SKM-1 (cell line): ENCODE measurements around the gene COL6A1.

Experiments used
- DNase-seq: peaks from one replicate; lab custom pipeline; 2025; ENCODE audit not compliant: unreplicated experiment; lab: John Stamatoyannopoulos, UW

The COL6A1 gene

GRCh38 chr21:45993210-45994085 is 11.9 kb downstream of the COL6A1 start:
- no peak for DNase-seq

DNA sequence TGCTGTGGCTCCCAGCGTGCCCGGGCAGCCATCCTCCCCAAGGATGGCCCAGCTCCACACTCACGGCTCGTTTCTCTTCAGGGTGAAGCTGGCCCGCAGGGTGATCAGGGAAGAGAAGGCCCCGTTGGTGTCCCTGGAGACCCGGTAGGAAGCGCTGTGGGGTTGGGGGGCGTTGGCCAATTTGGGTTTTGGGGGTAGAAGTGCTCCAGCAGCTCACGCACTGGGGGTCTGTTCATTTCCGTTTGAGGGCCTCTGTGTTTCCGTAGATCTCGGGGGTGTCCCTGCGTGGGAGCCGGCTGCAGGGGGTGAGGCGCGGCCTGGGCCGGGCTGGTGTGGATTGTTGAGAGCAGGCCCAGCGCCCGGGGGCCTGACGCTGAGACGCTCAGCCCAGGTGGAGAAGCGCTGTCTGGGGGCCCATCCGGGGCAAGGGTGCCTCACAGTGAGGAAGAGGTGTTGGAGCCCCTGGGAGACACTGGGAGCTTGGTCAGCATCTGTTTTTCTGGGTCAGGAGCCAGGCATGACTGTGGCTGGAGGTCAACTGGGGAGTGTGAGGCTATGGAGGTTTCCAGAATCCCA is 12.6 kb downstream of the COL6A1 start:
- no peak for DNase-seq

- no peak for DNase-seq
These were observed 13.5 kb downstream of the COL6A1 start for GRCh38 chr21:45994759-45995685.

DNA sequence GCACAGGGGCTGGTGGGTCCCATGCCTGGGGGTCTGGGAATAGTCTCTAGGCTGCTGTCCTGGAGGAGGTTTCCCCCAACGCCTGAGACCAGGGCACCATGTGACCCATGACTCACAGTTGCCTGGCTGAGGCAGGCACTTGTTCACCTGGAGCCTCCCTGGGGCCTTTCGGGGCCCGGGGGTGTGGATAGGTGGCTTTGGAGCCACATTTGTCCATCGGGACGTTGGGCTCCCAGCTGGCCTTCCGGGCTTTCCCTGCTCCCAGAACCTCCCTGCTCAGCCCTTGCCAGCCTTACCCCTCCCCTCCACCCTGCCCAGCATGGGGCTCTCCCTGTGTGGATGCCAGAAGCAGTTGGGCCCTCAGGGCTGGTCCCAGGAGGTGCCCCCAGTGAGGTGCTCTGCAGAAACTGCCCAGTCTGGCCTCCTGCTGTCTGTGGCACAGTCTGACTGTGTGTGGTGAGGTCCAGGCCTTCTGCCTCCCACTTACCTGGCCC is 14.2 kb downstream of the COL6A1 start:
- no peak for DNase-seq

GRCh38 chr21:45996311-45997204 is 15.0 kb downstream of the COL6A1 start:
- no peak for DNase-seq

GRCh38 chr21:45997205-45997494 is 15.6 kb downstream of the COL6A1 start:
- DNase-seq, result no peak

DNA sequence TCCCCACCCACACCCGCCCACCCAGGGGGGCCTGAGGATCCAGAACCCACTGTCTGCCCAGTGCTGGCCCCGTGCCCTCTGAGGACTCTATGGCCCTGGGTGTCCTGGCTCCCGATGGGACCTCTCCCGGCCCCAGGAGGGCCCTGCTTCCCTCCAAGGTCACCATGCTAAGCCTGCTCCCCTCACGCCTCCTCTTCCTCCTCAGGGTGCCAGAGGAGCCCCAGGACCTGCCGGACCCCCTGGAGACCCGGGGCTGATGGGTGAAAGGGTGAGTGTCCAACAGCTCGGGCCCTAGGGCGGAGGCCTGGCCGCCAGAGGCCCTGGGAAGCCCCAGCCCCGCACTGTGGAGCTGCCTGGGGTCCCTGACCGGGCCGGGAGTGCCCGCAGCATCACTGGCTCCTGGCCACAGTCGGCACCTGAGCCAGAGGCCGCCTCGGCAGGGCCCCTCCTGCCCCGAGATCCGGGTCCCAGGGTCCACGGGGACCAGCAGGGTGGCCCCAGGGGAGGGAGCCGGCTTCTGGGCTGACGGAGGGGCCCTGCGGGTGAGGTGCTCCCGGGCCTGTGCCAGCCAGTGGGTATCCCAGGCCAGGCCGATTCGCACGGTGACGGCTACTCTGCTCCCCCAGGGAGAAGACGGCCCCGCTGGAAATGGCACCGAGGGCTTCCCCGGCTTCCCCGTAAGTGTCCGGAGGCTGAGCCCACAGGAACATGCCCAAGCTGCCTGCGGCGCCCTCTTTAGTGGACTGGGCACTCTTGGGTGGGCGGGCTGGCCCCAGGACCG is 16.1 kb downstream of the COL6A1 start:
- no peak for DNase-seq

GRCh38 chr21:45998276-45998701 is 16.7 kb downstream of the COL6A1 start:
- DNase-seq, result no peak

DNA sequence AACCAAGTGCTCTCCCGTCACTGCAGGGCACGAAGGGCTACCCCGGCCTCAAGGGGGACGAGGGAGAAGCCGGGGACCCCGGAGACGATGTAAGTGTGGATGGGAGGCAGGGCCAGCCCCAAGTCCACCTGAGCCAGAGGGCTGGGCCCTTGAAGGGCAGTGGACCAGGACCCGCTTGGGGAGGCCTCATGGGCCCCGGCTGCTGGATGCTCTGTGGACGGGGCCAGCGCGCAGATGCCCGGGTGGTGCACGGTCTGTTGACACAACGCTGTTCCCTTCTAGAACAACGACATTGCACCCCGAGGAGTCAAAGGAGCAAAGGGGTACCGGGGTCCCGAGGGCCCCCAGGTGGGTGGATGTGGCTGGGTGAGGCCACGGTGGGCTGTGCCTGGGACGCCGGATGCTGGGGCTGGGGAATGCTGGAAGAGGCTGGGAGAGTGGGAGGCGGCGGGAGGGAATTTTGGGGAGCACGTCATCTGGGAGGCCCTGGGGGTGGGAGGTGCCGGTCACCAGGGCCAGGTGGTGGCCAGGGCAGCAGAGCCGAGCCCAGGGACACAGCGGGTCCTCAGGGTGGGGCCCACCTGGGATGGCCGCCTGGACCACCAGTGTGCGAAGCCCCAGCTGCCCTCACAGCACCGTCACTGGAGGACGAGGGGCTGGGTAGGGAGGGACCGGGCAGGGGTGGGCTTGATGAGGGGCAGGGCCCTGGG is 17.5 kb downstream of the COL6A1 start:
- DNase-seq, result no peak

GRCh38 chr21:45999581-46000181 is 18.1 kb downstream of the COL6A1 start:
- no peak for DNase-seq

GRCh38 chr21:46000182-46000730 is 18.7 kb downstream of the COL6A1 start:
- no peak for DNase-seq

DNA sequence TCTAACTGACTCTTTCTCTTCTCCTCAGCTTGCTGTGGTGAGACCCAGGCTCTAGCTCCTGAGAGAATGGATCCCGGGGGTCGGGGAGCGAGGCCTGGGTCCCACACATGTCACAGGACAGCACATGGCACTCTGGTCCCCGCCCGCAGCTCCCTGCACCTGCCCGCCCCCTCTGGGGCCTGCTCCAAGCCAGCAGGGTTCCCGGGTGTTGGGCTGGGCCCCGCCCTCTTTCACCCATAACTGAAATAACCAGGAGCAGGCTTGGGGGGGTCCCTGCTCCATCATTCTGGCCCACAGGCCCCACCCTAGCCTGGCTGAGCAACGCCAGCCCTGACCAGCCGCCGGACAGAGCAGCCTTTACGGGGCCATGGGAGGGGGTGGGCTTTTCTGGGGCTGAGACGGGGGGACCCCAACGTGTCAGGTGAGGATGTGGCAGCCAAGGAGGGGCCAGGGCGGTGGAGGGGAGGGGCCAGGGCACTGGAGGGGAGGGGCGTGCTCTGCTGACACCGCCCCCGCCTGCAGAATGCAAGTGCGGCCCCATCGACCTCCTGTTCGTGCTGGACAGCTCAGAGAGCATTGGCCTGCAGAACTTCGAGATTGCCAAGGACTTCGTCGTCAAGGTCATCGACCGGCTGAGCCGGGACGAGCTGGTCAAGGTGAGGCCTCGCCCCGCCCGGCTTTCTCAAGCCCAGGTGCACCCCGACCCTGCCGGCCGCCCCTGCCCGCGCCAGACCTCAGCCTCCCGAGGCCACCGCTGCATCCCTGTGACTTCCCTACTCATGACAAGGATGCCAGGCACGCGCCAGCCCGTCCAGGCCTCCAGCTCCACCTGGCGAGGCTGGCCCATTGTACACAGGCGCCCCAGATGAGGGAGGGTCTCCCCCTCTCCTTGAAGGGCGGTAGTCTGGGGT is 19.4 kb downstream of the COL6A1 start:
- no peak for DNase-seq

- no peak for DNase-seq
These were observed 20.5 kb downstream of the COL6A1 start for GRCh38 chr21:46001821-46002681.

DNA sequence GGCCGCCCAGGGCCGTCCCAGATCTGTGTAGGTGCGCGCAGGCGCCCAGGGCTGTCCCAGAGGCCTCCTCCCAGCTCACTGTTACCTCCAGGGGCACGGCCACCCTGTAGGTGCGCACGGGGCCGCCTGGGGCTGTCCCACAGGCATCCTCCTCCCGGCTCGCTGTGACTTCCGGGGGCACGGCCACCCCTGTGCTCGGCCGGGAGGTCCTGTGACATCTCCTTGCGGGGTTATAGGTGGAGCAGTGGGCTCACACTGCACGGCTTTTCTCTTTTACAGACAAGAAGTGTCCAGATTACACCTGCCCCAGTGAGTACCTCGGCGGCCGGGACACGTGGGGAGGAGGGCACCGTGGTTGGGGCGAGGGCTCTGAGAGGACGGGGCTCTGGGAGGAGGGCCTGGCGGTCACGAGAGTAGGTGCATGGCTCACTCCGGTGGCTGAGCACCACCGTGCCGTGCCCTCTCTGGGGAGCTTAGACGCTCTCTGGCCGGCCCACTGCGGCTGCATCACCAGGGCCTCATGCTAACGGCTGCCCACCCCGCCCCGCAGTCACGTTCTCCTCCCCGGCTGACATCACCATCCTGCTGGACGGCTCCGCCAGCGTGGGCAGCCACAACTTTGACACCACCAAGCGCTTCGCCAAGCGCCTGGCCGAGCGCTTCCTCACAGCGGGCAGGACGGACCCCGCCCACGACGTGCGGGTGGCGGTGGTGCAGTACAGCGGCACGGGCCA is 21.4 kb downstream of the COL6A1 start:
- no peak for DNase-seq

GRCh38 chr21:46003575-46004007 is 22.0 kb downstream of the COL6A1 start:
- DNase-seq, result no peak
